Measurements from ENCODE around the gene UCMA.

DNA sequence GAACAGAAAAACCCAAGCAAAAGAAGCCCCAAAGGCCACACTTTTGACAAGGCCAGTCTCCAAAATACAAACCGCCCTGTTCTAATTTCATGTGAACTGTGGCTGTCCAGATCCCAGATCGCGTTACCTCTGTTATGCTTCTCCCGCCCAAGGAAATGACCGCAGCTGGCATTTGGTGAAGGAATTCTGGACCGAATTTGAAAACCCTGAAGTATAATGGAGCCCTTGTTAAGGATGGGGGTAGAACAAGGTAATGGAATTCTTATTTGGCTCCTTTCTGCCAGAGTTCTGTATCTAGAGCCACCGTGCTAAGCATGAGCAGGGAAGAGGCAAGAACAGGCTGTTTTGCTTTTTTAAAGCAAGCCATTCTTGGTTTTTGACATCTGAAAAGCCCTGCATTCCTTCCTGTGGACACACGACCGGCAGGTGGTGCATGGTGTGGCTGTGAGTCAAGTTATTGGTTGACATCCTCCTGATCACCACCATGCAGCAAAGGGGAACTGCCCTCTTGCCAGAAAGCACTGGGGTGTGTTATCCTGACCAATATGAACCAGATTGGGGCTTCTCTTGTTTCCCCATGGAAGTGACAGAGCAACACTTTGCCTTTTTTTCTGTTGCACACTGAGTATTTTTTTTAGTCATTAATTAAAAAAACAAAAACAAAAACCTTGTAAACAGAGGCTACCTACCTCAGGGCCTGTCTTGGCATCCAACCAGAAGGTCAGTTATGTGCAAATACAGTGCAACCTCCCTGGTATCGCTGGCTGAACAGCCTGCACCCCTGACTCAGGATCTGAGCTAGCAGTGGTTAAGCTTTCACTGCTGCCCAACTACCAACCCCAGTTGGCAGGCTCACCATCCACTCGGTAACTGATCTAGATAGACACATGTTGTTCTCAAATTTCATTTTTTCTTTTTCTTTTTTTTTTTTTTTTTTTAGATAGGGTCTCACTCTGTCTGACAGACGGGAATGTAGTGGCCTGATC, 14.2 kb downstream of the UCMA start:
- TF ChIP-seq POLR2A (IDR thresholded peaks at IDR 0.05; ENCODE audit: low read depth, low read length): no peak
- TF ChIP-seq TAF1 (IDR thresholded peaks at IDR 0.05; ENCODE audit: low read depth, low read length): no peak
- no peak for TF ChIP-seq POLR2AphosphoS5 (IDR thresholded peaks at IDR 0.05; ENCODE audit: low read depth, low read length)
- no peak; the same call in 1 of the 2 replicates for TF ChIP-seq SPI1 (IDR thresholded peaks at IDR 0.05; ENCODE audit: low read depth, low read length)
- no peak for TF ChIP-seq POU2F2 (IDR thresholded peaks at IDR 0.05; ENCODE audit: low read depth, low read length)

Measured in GM12891 (cell line).